ENCODE data around the gene DEDD.

DEDD gene
- total RNA-seq, result 27.5 to 33.5 (median 29.0) reads per million in 4 donors

- peak; percentile 83 to 96 (median 87) for DNase-seq
Observed at GRCh38 chr1:161132410-161133219, at the start of gene DEDD. Gene DEDD, minus strand, starts transcription at chr1:161132667. Its CDS starts 8,205 bp downstream, at chr1:161124462.

GRCh38 chr1:161182214-161182613, 49.7 kb upstream of the DEDD start:
- DNase-seq, result peak in 2 of 5 donors; percentile 19 to 91

- DNase-seq, result peak in 1 of 5 donors; percentile 41
Observed at GRCh38 chr1:161180639-161181038, 48.2 kb upstream of the DEDD start.

- DNase-seq, result no peak
Observed at GRCh38 chr1:161179698-161180097, 47.2 kb upstream of the DEDD start.

- DNase-seq, result no peak
Observed at GRCh38 chr1:161177936-161178244, 45.4 kb upstream of the DEDD start.

GRCh38 chr1:161177112-161177935, 44.9 kb upstream of the DEDD start, which contains the start of gene B4GALT3:
Gene B4GALT3, minus strand, starts transcription at chr1:161177507. Its CDS starts 1,447 bp downstream, at chr1:161176060.
- DNase-seq, result peak; percentile 80 to 90 (median 87)

GRCh38 chr1:161176468-161177111, 44.1 kb upstream of the DEDD start:
- no peak for DNase-seq

GRCh38 chr1:161175771-161176453, 43.4 kb upstream of the DEDD start:
- DNase-seq, result no peak

GRCh38 chr1:161174911-161175310, 42.4 kb upstream of the DEDD start:
- no peak for DNase-seq

- no peak for DNase-seq
Observed at GRCh38 chr1:161173711-161174110, 41.2 kb upstream of the DEDD start.

GRCh38 chr1:161172776-161173376, 40.4 kb upstream of the DEDD start:
- no peak for DNase-seq

- no peak for DNase-seq
Observed at GRCh38 chr1:161172349-161172748, 39.9 kb upstream of the DEDD start.

GRCh38 chr1:161171696-161172095, 39.2 kb upstream of the DEDD start:
- DNase-seq, result no peak

- DNase-seq, result no peak
Observed at GRCh38 chr1:161171191-161171590, 38.7 kb upstream of the DEDD start.

- DNase-seq, result no peak
Observed at GRCh38 chr1:161168906-161169305, 36.4 kb upstream of the DEDD start.

GRCh38 chr1:161166669-161167548, 34.4 kb upstream of the DEDD start:
- no peak for DNase-seq

- peak; percentile 84 to 97 (median 90) for DNase-seq
Observed at GRCh38 chr1:161165742-161166668, 33.5 kb upstream of the DEDD start, which contains the start of gene PPOX. Gene PPOX, plus strand, starts transcription at chr1:161166426. Its CDS starts 422 bp downstream, at chr1:161166848.

GRCh38 chr1:161164901-161165610, 32.6 kb upstream of the DEDD start:
- DNase-seq, result no peak

GRCh38 chr1:161163793-161164192, 31.3 kb upstream of the DEDD start:
- DNase-seq, result no peak

Data from T-helper 1 cell (primary cell).